CD4-positive, alpha-beta T cell treated with Interleukin-15 for 1 hour (primary cell): ENCODE data around the gene P3H4.

Source experiments
- DNase-seq: peaks from one replicate; pipeline ENCODE4 v3.0.0-alpha.2; 2020

Gene P3H4

GRCh38 chr17:41769346-41769862 is 42.3 kb downstream of the P3H4 start:
- DNase-seq, result no peak

GRCh38 chr17:41768682-41769288 is 43.0 kb downstream of the P3H4 start:
- DNase-seq, result no peak

DNA sequence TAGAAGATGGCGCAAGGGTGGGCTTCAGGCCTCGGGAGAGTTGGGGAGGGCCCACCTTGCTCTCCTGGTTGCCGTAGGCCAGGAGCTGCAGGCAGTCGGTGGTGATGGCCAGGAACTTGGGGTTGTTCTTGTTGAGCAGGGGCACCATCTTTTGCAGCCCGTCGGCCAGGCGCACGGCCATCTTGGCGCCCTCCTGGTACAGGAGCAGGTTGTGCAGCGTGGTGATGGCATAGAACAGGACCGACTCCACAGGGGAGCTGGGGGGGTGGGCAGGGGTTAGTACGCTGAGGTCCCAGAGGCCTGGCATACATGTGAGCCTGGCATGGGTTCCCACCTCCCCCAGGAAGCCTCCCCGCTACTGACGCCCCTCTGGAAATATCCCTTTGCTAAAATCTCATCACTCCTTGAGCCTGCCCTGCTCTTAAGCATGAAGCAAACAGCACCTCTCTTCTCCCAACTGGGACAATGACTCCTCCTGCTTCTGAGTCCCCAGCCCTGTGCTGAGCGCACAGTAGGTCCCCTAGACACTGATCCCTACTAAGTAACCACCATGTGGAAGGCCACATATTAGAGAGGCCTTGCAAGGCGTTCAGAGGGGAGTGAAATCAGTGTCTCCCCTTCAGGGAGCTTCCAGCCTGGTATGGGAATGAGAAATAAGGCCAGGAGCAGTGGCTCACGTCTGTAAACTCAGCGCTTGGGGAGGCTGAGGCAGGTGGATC is 44.3 kb downstream of the P3H4 start:
- no peak for DNase-seq

DNA sequence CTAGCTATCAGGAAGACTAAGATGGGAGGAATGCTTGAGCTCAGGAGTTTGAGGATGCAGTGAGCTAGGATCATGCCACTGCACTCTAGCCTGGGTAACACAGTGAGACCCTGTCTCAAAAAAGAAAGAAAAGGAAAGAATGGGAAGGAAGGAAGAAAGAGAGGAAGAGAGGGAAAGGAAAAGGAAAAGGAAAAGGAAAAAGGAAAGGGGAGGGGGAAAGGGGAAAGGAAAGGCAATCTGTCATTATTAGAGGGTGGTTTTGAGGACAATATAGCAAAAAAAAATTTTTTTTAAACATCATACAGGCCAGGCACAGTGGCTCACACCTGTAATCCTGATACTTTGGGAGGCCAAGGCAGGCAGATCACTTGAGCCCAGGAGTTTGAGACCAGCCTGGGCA is 45.6 kb downstream of the P3H4 start:
- no peak for DNase-seq

GRCh38 chr17:41763327-41763726 is 48.4 kb downstream of the P3H4 start:
- no peak for DNase-seq

DNA sequence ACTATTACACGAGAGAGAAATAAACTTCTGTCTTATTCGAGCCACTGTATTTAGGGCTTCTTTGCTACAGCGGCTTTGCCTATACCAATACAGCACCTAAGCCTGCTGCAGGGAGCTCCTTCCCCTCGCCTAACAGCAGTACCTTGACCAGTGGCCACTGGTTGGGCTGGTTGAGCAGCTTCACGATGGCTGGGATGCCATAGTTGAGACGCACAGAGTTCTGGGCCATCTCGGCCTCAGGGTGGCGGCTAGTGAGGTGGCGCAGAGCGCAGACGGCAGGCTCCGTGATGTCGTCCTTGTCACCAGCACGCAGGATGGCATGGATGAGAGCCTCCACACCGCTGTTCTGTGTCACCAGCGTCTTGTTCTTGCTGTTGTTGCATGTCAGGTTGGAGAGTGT is 48.9 kb downstream of the P3H4 start:
- no peak for DNase-seq

GRCh38 chr17:41762391-41762790 is 49.4 kb downstream of the P3H4 start:
- DNase-seq, result no peak

DNA sequence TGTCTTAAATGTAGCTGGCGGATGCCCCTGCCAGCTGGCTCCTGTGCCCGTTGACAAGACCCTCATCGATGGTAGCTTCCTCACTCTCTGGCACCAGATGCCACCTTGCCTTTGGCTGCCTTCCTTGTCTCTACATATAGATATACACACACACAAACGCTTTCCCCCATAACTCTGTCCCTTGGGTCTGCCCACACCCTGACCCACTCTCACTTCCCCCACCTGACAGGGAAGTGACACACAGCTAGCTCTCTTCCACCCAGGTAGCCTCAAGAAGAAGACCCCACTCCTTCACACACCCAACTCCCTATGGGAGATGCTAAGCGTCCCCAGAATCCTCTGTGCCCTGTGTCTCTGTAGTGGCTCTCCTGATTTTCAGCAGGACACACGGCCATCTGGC is 50.9 kb downstream of the P3H4 start:
- DNase-seq, result no peak

DNA sequence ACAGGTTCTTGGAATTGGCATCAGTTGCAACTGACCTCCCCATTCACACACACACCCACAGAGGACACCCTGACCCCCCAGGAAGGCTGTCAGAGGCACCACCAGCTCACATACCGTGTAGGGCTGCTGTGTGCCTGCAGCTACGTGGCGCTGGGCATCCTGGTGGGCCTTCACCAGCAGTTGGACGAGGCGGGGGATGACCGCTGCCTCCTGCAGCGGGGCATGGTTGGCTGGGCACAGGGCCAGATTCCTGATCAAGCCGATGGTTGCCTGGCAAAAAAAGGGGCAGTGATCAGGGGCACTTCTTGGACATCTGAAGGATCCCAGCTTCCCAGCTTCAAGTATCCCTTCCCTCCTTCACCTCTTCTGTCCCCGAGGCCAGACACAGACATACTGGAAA is 53.1 kb downstream of the P3H4 start:
- no peak for DNase-seq

GRCh38 chr17:41754066-41754465 is 57.7 kb downstream of the P3H4 start:
- DNase-seq, result no peak
